HepG2 (cell line): ENCODE data around the gene CREG2. TPM values are rescaled to one million over a fixed set of nuclear protein-coding genes. Genes with fewer than 3 reads are reported as not detected.

ENCODE experiments used
- CBX1 ChIP-seq: IDR thresholded peaks from one replicate; pipeline ENCODE4 v1.6.1; 2016; ENCODE audit warnings: antibody characterized with exemption, low read depth
- ELF1 ChIP-seq: sonication (generic); formaldehyde crosslinking; IDR thresholded peaks from 2 replicates; pipeline ENCODE4 v1.4.0; 2020; ENCODE audit warnings: missing genetic modification reagents
- FOXO4 ChIP-seq: sonication (generic); formaldehyde crosslinking; conservative IDR thresholded peaks from 2 replicates; pipeline ENCODE4 v1.8.1; 2023; ENCODE audit warnings: missing genetic modification reagents
- FUBP1 ChIP-seq: sonication (generic); formaldehyde crosslinking; IDR thresholded peaks from 2 replicates; pipeline ENCODE4 v1.5.1; 2020; ENCODE audit warnings: missing genetic modification reagents, mild to moderate bottlenecking, borderline replicate concordance
- IKZF5 ChIP-seq: IDR thresholded peaks from 2 replicates; pipeline ENCODE4 v1.6.1; 2018; ENCODE audit warnings: missing genetic modification reagents, mild to moderate bottlenecking, missing compliant biosample characterization
- IRF2 ChIP-seq: IDR thresholded peaks from 2 replicates; pipeline ENCODE4 v1.6.1; 2018; ENCODE audit warnings: missing genetic modification reagents, missing compliant biosample characterization
- KMT2B ChIP-seq: IDR thresholded peaks from 2 replicates; pipeline ENCODE4 v1.6.1; 2016; ENCODE audit warnings: missing genetic modification reagents, missing compliant biosample characterization
- MBNL3 ChIP-seq: fragments of 250-450 bp; sonication (Bioruptor Pico); conservative IDR thresholded peaks from 2 replicates; pipeline ENCODE4 v1.8.0; 2022; ENCODE audit warnings: mild to moderate bottlenecking, inconsistent platforms
- NFE2 ChIP-seq: sonication (generic); formaldehyde crosslinking; IDR thresholded peaks from 2 replicates; pipeline ENCODE4 v1.4.0; 2020; ENCODE audit warnings: missing genetic modification reagents
- POGZ ChIP-seq: sonication (generic); formaldehyde crosslinking; IDR thresholded peaks from 2 replicates; pipeline ENCODE4 v1.4.0; 2020; ENCODE audit warnings: mild to moderate bottlenecking, missing genetic modification reagents
- REL ChIP-seq: sonication (generic); formaldehyde crosslinking; conservative IDR thresholded peaks from 2 replicates; pipeline ENCODE4 v1.8.0; 2022; ENCODE audit warnings: mild to moderate bottlenecking, missing genetic modification reagents, moderate library complexity
- SALL1 ChIP-seq: sonication (generic); formaldehyde crosslinking; IDR thresholded peaks from 2 replicates; pipeline ENCODE4 v1.8.0; 2022; ENCODE audit warnings: mild to moderate bottlenecking, missing genetic modification reagents
- SPEN ChIP-seq: sonication (generic); formaldehyde crosslinking; IDR thresholded peaks from 2 replicates; pipeline ENCODE4 v1.5.1; 2020; ENCODE audit warnings: low read depth, mild to moderate bottlenecking, missing genetic modification reagents
- U2AF2 ChIP-seq: fragments of 200-400 bp; formaldehyde crosslinking; IDR thresholded peaks from 2 replicates; pipeline ENCODE4 v1.6.1; 2017; ENCODE audit warnings: low read depth, mild to moderate bottlenecking, low read length
- WIZ ChIP-seq: sonication (generic); formaldehyde crosslinking; IDR thresholded peaks from 2 replicates; pipeline ENCODE4 v1.5.1; 2020; ENCODE audit warnings: mild to moderate bottlenecking, missing genetic modification reagents
- ZBTB21 ChIP-seq: sonication (generic); formaldehyde crosslinking; IDR thresholded peaks from 2 replicates; pipeline ENCODE4 v1.4.0; 2020; ENCODE audit warnings: missing genetic modification reagents
- ZHX1 ChIP-seq: sonication (generic); formaldehyde crosslinking; IDR thresholded peaks from 2 replicates; pipeline ENCODE4 v1.8.1; 2022; ENCODE audit warnings: low read depth, mild to moderate bottlenecking, missing genetic modification reagents
- ZMYM3 ChIP-seq: sonication (generic); formaldehyde crosslinking; IDR thresholded peaks from 2 replicates; pipeline ENCODE4 v1.5.1; 2020; ENCODE audit warnings: mild to moderate bottlenecking, missing genetic modification reagents
- ZNF234 ChIP-seq: sonication (generic); formaldehyde crosslinking; conservative IDR thresholded peaks from 2 replicates; pipeline ENCODE4 v1.5.1; 2020; ENCODE audit warnings: mild to moderate bottlenecking, missing genetic modification reagents
- ZNF33A ChIP-seq: sonication (generic); formaldehyde crosslinking; IDR thresholded peaks from 2 replicates; pipeline ENCODE4 v1.5.1; 2020; ENCODE audit warnings: missing genetic modification reagents, mild to moderate bottlenecking, moderate library complexity, borderline replicate concordance
- polyA plus RNA-seq, 8 experiments: library from polyadenylated mRNA; depleted of rRNA in 3 of 8; stranded (reverse) in 7 of 8; unstranded in 1 of 8; fragments of >200 nt; fragmentation: Illumina TruSeq in 4 of 8; extraction: Trizol in 4 of 8; gene quantifications; 2 replicates each; pipeline versions ENCODE4 v1.2.1 to v1.2.3, GENCODE V29; 2011 to 2016; ENCODE audit warnings: low read depth in 4 of 8, missing spikeins in 1 of 8, mixed read lengths in 1 of 8; ENCODE audit not compliant: insufficient read depth in 1 of 8
- total RNA-seq, 5 experiments: library from RNA; depleted of rRNA; stranded (reverse); fragments of >200 nt; fragmentation: Illumina TruSeq; extraction: Trizol; gene quantifications; 2 replicates each; pipeline ENCODE4 v1.2.3, GENCODE V29; 2016; ENCODE audit warnings: low read depth in 1 of 5
- TF ChIP-seq, protein P1 (sequence below): IDR thresholded peaks from 2 replicates; pipeline ENCODE4 v1.6.1; 2016; ENCODE audit warnings: missing biosample characterization, missing genetic modification reagents, low read depth

Gene CREG2
- total and polyA plus RNA-seq, 2 of the 13 experiments (the other 11 are each of a cell fraction or from before 2014, with no cell fraction given) = 0.18 to 0.26 TPM

- TF ChIP-seq, protein P1, sequence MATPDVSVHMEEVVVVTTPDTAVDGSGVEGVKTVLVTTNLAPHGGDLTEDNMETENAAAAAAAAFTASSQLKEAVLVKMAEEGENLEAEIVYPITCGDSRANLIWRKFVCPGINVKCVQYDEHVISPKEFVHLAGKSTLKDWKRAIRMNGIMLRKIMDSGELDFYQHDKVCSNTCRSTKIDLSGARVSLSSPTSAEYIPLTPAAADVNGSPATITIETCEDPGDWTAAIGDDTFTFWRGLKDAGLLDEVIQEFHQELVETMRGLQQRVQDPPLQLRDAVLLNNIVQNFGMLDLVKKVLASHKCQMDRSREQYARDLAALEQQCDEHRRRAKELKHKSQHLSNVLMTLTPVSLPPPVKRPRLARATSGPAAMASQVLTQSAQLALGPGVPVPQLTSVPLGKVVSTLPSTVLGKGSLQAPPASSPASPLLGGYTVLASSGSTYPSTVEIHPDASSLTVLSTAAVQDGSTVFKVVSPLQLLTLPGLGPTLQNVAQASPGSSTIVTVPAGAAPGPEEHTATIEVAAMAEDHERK = no peak
- TF ChIP-seq ZNF33A (no peak), ELF1 (CRISPR knock-in tag) (no peak), KMT2B (no peak; the same call in 1 of the 2 replicates), ZBTB21 (CRISPR knock-in tag) (no peak), FOXO4 (no peak), REL (no peak), U2AF2 (no peak), ZNF234 (CRISPR knock-in tag) (no peak), MBNL3 (no peak), POGZ (CRISPR knock-in tag) (no peak), CBX1 (no peak), SPEN (no peak), NFE2 (CRISPR knock-in tag) (no peak), WIZ (CRISPR knock-in tag) (no peak), SALL1 (CRISPR knock-in tag) (no peak), FUBP1 (CRISPR knock-in tag) (no peak), IKZF5 (CRISPR knock-in tag) (peak; percentile 45; the same call in 1 of the 2 replicates), ZMYM3 (CRISPR knock-in tag) (peak; percentile 58; the same call in 1 of the 2 replicates), ZHX1 (no peak), IRF2 (CRISPR knock-in tag) (peak; percentile 33; the same call in 1 of the 2 replicates)
These were observed 31.9 kb upstream of the CREG2 start (continued) for GRCh38 chr2:101419096-101419663.
